BE2C (cell line): Measurements from ENCODE around the gene CACNA1A.

Experiments
- DNase-seq: peaks from one replicate; pipeline ENCODE4 v3.0.0-alpha.2; 2020
- H3K27me3 ChIP-seq: fragments of 250-450 bp; sonication (Bioruptor Pico); 2 replicates; pipeline ENCODE4 v1.5.1; 2020; ENCODE audit warnings: mild to moderate bottlenecking
- H3K36me3 ChIP-seq: fragments of 250-450 bp; sonication (Bioruptor Pico); 2 replicates; pipeline ENCODE4 v1.5.1; 2020; ENCODE audit warnings: mild to moderate bottlenecking
- H3K4me1 ChIP-seq: fragments of 250-450 bp; sonication (Bioruptor Pico); 2 replicates; pipeline ENCODE4 v1.5.1; 2020
- H3K4me3 ChIP-seq: 2 replicates; pipeline ENCODE4 v1.5.1; 2011; ENCODE audit warnings: low read depth, low read length
- H3K9me3 ChIP-seq: fragments of 250-450 bp; sonication (Bioruptor Pico); 2 replicates; pipeline ENCODE4 v1.5.1; 2020
- CTCF ChIP-seq: IDR thresholded peaks from 2 replicates; pipeline ENCODE4 v1.5.1; 2012; ENCODE audit warnings: mild to moderate bottlenecking, low read depth, low read length

The CACNA1A gene

GRCh38 chr19:13463296-13463695 is 43.0 kb downstream of the CACNA1A start:
- DNase-seq: no peak
- no peak overlapping the region for H3K4me3 ChIP-seq
- TF ChIP-seq CTCF: no peak
- no peaks in the 10 kb centered on the region for H3K9me3 ChIP-seq
- no peaks in the 10 kb centered on the region for H3K4me1 ChIP-seq
- no peaks in the 10 kb centered on the region for H3K36me3 ChIP-seq
- peaks cover 38% of the 10 kb centered on the region for H3K27me3 ChIP-seq

GRCh38 chr19:13461536-13461935 is 44.7 kb downstream of the CACNA1A start:
- H3K9me3 ChIP-seq: no peaks in the 10 kb centered on the region
- peaks cover 42% of the 10 kb centered on the region for H3K27me3 ChIP-seq
- H3K4me1 ChIP-seq: no peaks in the 10 kb centered on the region
- no peak for TF ChIP-seq CTCF
- no peak overlapping the region for H3K4me3 ChIP-seq
- DNase-seq: no peak
- H3K36me3 ChIP-seq: no peaks in the 10 kb centered on the region

- TF ChIP-seq CTCF: no peak
- no peak for DNase-seq
- Histone ChIP-seq H3K27me3 (peaks cover 42% of the 10 kb centered on the region), H3K9me3 (no peaks in the 10 kb centered on the region), H3K36me3 (no peaks in the 10 kb centered on the region), H3K4me1 (no peaks in the 10 kb centered on the region), H3K4me3 (no peak overlapping the region)
Observed at GRCh38 chr19:13460045-13460444, 46.2 kb downstream of the CACNA1A start.

GRCh38 chr19:13459351-13459750 is 46.9 kb downstream of the CACNA1A start:
- no peak for DNase-seq
- no peak for TF ChIP-seq CTCF

GRCh38 chr19:13451434-13451995 is 54.8 kb downstream of the CACNA1A start:
- Histone ChIP-seq H3K27me3 (no peaks in the 10 kb centered on the region), H3K36me3 (no peaks in the 10 kb centered on the region), H3K4me3 (no peak overlapping the region), H3K4me1 (no peaks in the 10 kb centered on the region), H3K9me3 (no peaks in the 10 kb centered on the region)
- DNase-seq: no peak
- no peak for TF ChIP-seq CTCF

More at GRCh38 chr19:13459351-13459750, 46.9 kb downstream of the CACNA1A start:
- no peaks in the 10 kb centered on the region for H3K36me3 ChIP-seq
- H3K27me3 ChIP-seq: peaks cover 42% of the 10 kb centered on the region
- H3K4me1 ChIP-seq: no peaks in the 10 kb centered on the region
- no peak overlapping the region for H3K4me3 ChIP-seq
- no peaks in the 10 kb centered on the region for H3K9me3 ChIP-seq

GRCh38 chr19:13447978-13448377 is 58.3 kb downstream of the CACNA1A start:
- no peak for TF ChIP-seq CTCF
- no peak overlapping the region for H3K4me3 ChIP-seq
- DNase-seq: no peak
- H3K27me3 ChIP-seq: no peaks in the 10 kb centered on the region
- H3K4me1 ChIP-seq: no peaks in the 10 kb centered on the region
- H3K36me3 ChIP-seq: no peaks in the 10 kb centered on the region
- H3K9me3 ChIP-seq: no peaks in the 10 kb centered on the region
